GM18867 (cell line): ENCODE results near the gene TTLL12.
"Not testable (repeated sequence)": the region's sequence is repeated elsewhere in the genome, so short reads cannot be mapped to it uniquely, and the experiment has no call there.

ENCODE experiments used
- ATAC-seq: cut with Tn5 transposase; IDR thresholded peaks from one replicate; pipeline ENCODE4 v1.9.1; 2021; ENCODE audit warnings: mild to moderate bottlenecking, moderate library complexity; ENCODE audit not compliant: unreplicated experiment

Gene TTLL12

DNA sequence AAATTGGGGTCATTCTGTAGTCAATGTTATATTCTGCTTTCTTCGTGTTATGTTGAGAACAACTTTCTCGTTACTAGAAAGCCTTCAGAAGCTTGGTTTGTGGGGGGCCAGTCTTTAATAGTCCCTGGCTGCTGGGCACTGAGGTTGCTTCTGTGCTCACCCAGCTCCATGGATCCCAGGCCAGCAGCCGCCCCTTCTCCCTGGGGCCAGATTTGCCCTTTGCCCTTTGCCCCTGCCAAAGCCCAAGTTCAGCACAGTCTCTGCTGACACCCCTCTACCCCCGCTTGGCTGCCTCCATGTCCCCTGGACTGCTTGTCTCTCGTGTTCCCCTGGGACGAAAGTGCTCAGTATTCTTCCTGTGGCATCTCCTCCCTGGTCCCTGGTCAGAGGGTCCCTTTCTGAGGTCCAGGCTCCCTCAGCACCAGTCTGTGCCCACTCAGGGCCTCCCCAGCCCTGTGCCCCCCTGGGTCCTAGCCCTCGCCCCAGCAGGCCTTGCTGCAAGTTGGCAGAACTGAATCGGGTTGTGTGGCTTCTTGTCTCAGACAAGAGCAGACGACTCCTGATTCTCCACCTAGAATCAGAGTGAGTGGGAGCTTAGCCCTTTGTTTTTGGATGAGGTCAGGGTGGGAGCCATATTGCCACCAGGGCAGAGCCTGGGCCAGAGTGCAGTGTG is 28.9 kb downstream of the TTLL12 start:
- no peak for ATAC-seq

DNA sequence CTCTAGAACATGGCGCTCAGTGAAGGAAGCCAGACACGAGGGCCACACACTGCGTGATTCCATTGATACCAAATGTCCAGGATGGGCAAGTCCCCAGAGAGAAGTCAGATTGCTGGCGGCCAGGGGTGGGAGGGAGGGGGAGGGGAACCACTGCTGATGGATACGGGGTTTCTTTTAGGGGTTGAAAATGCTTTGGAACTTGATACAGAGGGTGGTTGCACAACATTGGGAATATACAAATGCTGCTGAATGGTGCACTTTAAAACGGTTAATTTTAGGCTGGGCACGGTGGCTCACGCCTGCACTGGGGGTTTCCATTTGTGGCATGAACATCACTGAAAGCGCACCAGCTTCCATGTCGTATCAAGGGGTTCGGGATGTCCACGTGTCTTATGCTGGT is 30.5 kb downstream of the TTLL12 start:
- no peak for ATAC-seq

DNA sequence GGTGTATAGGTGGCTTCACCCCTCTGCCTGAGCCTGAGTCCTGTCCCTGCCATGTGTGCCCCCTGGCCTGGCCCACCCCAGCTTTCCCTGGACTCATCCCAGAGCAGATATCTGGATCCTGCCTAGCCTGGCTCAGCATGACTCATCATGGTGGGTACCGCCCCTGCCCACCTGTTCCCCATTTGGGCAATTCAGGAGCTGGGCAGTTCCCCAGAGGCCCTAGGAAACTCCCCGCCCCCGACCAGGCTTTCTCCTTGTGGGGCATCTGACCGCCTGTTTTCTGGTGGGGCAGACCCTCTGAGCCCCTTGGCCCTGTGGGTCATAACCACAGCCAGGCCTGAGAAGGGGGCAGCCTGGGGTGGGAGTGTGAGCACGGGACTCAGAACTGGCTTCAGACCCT is 31.1 kb downstream of the TTLL12 start:
- ATAC-seq = no peak

DNA sequence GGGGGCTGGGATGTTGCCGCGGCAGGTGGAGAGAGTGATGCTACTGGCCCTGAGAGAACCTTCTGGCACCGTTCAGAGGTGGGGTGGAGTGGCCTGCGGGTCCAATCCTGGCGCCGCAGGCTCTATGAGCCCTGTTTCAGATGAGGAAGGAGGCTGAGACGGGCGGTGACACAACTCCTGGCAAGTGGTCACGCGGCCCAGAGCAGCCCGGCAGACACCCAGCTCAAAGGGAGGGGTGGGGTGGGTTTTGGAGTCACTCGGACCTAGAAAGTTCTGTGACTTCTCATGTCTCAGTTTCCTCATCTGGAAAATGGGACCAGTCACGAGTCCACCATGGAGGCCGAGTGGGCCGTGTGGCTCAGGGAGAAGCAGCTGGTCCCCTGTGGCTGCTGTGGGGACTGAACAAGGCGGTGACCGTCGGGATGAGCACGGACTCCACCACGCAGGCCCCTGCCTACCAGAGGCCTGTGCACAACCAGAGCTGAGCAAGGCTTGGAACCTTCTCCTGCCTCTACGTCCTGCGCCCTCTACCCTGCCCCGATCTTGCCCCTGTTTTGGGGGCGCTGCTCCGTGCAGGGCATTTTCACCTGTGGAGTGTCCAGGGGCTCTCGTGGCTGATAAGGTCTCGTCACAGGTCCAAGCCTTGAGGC is 31.9 kb downstream of the TTLL12 start:
- ATAC-seq = no peak

DNA sequence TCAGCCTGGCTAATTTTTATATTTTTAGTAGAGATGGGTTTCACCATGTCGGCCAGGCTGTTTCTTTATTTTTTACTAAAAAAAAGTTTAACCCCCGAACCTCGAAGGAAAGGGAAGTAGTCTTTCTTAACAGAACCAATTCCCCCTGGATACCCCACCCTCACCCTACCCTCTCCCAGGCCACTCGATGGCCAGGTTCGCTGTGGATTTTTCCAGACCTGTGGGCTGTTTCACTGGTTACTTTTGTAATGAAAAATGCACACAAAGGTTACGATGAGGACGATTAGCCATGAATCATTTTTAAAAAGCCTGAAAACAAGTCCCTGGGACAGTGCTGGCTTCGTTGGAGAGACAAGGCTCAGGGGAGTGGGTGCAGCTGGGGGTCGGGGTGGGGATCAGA is 33.0 kb downstream of the TTLL12 start:
- no peak for ATAC-seq

DNA sequence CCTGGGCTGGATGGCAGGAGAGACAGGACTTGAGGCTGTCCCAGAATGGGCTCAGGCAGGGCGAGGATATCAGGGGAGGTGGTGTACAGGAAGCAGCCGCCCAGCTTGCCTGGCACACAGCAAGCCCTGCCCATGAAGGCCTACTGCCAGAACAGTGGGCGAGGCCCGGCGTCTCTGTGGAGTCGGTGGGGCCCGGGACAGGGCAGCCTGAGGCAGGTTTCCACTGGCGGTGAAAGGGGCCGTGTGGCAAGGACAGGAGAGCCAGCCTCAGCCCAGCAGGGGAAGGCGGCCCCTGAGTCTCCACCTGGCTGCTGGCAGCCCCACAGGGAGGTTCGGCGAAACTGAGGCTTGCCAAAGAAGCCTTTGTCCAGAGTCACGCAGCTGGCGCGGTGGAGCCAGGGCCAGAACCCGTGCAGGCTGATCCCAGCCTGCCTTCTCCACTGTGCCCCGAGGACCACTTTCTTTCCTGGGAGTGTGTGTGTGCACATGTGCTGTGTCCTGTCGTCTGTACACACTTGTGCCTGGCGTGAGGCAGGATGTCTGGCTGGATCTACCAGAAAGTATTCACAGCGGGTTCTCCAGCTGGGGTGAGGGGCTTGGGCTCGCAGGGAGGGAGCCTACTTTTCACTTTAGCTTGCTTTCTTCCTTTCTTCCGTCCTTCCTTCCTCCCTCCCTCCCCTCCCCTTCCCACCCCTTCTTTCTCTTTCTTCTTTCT is 34.4 kb downstream of the TTLL12 start:
- ATAC-seq = no peak

DNA sequence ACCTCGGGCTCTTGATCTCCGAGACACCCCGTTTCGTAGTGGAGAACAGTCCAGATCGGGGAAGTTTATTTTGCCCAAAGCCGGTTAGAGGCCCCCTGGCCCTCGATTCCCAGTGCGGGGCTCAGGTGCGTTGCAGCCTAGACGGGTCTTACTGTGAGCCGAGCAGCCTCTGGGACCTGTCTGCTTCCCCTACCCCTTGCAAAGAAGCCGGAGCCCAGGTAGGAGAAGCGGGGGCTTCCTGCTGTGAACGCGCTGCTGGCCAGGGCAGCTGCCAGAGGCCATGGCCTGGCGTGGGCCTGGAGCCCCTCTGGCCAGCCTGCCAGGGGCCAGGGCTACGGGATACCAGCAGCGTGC is 35.0 kb downstream of the TTLL12 start:
- no peak for ATAC-seq

DNA sequence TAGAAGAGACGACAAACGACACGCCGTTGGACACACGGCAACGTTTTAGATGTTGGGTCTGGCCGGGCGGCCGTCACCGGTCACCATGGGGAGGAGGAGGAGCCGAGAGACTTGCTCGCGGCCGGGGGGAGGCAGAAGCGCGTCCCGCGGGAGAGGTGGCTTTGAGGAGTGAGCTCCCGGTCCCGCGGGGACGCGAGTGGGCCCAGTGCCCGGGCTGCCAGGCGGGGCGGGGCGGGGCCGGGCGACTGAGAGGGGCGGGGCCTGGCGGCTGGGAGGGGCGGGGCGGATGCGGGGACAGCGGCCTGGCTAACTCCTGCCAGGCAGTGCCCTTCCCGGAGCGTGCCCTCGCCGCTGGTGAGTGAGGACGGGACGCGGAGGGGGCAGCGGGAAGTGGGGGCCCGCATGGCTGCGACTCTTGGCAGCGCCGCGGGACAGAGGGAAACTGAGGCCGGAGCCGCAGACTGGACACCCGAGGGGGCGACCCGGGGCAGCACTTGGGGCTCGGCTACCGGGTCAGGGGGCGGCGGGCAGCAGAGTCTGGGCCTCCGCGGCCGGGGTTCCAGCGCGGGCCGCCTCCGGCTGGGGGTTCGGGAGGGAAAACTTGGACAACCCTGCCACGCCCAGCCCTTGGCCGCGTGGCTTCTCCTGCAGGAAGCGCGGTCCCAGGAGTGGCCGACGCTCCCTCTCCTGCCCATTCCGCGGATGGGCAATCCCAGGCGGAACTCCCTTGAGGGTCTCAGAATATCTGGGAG is 35.5 kb downstream of the TTLL12 start, which contains the start of gene TSPO:
TSPO (plus strand) TSS at position 309 of the 752 bp plus-strand sequence. CDS start 7,680 bp downstream, outside the sequence.
- ATAC-seq = no peak

DNA sequence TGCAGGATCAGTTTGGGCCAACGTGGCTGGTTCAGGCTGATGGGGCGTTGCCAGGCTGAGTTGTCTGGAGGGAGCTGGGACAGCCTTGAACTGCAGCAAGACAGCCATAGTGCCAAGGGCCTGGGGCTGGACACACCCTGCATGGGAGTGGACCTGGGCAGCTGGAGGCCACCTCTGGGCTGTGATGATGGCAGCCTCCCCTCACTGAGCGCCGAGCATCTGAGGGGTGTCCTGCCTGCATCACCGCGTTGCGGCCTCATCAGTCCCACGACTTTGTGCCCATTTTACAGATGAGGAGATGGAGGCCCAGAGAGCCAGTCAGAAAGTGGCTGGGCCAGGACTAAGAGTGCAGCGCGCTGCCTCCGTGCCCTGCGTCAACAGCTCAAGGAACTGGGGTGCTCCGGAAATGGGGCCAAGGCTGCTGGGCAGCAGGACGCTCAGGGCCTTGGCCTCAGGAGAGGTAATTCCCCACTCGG is 36.2 kb downstream of the TTLL12 start:
- ATAC-seq = no peak

DNA sequence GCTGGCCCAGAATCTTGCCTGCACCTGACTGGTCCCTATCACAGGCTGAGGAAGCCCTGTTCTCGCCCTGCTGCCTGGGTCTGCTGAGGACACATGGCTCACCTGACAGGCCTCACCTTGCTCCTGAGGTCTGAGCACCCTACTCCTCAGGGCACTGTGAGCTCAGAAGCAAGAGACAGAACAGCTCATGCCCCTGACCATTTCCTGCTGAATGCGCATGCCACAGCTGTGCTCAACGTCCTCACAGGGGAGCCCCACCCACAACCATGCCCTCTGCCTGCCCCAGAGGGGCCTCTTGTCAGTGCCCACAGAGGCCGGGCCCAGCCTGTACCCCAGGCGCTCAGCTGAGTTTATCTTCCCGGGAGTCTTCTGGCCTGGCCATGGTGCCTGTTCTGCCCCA is 38.4 kb downstream of the TTLL12 start:
- ATAC-seq = no peak

DNA sequence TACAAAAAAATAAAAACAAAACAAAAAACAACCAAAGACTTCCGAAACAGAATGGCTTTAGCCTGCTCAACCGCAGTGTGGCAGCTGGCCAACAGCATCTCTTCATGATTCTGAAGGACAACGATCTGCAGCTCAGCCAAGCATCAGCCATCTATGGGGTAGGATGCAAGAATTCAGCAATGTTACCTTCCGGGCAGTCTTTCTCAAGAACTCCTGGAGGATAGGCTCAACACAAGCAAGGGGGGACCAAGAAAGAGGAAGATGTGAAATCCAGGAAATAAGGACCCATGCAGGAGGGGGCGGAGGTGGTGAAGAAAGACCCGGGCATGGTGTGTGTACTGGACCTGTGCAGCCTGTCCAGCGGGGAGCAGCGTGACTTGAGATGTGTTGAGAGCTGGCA is 39.1 kb downstream of the TTLL12 start:
- no peak for ATAC-seq

DNA sequence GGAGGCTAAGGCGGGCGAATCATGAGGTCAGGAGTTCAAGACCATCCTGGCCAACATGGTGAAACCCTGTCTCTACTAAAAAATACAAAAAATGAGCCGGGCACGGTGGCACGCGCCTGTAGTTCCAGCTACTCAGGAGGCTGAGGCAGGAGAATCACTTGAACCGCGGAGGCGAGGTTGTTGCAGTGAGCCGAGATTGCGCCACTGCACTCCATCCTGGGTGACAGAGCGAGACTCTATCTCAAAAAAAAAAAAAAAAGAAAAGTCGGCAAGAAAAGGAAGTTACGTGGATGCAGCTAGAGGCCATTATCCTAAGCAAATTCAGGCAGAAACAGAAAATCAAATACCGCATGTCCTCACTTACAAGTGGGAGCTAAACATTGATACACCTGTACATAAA is 40.6 kb downstream of the TTLL12 start:
- ATAC-seq = not testable (repeated sequence)

DNA sequence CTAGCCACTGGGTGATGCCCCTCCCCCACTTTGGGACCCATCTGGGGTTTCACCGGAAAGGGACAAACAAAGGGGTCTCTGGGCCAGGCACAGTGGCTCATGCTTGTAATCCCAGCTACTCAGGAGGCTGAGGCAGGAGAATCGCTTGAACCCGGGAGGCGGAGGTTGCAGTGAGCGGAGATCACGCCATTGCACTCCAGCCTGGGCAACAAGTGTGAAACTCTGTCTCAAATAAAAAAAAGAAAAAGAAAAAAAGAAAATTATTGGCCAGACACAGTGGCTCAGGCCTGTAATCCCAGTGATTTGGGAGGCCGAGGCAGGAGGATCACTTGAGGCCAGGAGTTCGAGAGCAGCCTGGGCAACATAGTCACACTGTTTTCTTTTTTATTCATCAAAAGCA is 41.6 kb downstream of the TTLL12 start:
- ATAC-seq = not testable (repeated sequence)

DNA sequence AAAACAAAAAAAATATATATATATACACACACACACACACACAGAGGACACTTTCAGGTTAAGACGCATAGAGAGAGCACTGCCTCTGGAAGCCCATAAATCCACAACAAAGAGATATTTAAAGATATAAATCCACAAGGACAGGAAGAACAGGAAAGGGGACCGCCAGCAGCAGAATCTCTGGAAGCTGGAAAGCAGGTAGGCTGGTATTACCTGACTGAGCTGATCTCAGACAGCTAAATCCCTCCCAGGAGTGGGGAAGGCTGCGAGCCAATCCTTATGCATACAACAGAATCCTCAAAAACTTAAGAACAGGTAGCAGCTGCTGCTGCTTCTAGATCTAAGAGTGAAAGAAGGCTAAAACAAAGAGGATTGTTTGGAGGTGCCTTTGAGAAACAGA is 42.0 kb downstream of the TTLL12 start:
- no peak for ATAC-seq

DNA sequence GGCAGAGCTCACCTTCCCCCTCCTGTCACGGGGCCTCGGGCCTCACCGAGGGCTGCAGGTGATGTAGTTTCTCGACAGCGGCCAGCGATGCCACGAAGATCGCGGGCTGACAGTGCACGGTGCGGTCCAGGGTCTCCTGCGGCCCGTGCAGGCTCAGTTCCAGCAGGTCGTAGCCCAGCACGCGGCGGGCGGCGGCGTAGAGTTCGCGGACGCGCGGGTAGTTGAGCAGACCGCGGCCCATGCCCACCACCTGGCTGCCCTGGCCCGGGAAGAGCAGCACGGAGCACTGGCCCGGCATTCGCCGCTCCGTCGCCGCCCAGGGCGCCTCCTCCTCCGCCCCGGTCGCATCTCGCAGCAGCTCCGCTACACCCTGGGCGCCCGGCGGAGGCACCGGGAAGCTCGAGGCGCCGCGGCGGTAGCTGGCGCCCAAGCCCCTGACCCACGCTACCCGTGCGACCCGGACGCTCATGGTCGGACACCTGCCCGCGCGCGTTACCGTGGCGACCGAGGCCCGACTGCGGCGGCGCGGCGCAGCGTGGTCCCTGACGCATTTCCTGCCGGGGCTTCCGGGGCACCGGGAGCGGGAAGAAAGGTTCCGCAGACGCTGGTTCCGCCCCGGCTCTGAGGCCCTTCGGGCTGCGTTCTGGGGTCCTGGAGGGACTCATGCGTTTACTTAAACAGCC is 43.9 kb downstream of the TTLL12 start, which contains the start of gene MCAT:
MCAT (minus strand) TSS at position 519 of the 683 bp plus-strand sequence; CDS start at position 469, 50 bp downstream.
- ATAC-seq = peak; percentile 83

DNA sequence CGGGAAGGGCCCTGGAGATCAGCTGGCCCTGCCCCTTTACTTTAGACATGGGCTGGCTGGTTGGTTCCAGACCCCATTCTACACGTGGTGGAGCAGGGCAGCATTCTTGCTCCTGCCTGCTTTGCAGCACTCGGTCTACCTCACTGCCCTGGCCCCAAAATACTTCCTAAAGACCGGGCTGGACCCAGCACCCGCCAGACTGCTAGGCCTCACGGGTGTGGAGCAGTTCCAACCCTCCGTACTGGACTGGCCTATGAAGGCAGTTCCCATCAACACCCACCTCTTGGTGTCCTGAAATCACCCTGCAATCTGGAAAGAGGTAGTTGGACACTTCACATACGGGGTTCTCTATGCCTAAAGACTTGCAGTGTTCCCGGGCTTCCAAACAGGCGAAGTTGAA is 50.1 kb downstream of the TTLL12 start:
- ATAC-seq = no peak

DNA sequence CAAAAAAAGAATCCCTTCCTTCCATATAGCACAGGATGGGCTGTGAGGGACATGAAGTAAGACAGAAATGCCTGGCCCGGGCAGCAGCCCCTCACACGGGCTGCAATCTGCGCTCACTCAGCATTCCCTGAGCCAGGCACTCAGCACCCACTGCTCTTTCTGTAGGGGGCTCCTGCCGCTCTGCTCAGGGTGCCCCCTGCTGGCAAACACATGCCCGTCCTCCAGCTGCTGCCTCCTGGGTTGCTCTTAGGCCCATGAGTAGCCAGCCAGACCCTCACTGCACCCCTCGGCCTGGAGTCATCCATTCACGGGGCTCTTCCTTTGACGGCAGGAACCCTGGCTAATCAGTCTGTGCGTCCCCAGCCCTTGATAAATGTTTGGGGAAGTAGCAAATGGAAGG is 50.7 kb downstream of the TTLL12 start:
- ATAC-seq = no peak

DNA sequence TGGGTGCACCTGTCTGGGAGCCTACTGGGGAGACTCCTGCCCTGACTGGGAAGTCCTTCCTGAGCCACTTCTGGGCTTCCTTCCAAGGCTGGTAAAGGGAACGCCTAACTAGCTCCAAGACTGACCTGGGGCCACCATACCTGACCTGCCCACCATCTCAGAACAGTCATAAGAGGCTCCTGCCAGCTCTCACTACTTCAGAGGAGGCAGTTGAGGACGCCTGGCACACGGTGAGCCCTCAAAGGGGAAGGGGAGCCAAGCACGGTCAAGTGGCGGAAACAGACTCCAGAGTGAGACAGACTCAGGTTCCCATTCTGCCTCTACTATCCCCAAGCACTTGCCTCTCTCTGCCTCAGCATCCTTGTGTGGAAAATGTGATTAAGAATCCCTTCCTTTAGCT is 51.4 kb downstream of the TTLL12 start:
- ATAC-seq = no peak

DNA sequence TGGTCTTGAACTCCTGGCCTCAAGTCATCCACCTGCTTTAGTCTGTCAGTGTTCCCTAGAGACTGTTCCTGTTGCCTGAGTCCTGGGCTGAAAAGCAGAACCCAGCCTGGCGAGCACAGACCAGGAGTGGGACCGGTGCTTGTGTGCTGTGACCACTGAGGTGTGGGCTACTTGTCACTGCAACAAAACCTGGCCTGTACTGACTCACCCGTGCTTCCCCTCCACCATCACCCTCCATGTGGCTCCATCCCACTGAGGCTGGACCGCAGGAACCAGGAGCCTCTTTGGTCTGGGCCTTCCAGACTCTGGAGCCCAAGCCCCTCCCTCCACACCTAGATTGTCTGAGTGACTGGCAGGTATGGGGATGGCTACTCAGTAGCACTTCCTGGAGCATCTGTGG is 52.4 kb downstream of the TTLL12 start:
- ATAC-seq = no peak

DNA sequence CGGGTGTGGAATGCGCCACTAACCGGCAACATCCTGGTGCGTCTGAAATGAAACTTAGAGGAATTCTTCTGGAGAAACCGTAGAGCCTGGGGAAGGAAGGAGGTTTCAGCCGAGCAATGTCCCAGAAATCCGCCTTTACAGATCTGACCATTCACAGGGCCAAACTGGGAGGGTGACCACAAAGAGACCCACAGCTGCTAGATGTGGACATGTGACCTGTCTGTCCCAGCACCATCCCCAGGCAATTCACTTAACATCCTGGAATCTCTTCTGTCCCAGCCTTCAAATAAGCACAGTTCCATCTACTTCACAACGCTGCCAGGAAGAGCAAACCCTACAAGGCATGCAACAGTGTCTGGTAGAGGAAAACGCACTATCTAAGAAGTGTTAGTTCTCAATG is 53.5 kb downstream of the TTLL12 start:
- ATAC-seq = no peak
